Measurements from ENCODE around the gene SPSB1.

Gene SPSB1

DNA sequence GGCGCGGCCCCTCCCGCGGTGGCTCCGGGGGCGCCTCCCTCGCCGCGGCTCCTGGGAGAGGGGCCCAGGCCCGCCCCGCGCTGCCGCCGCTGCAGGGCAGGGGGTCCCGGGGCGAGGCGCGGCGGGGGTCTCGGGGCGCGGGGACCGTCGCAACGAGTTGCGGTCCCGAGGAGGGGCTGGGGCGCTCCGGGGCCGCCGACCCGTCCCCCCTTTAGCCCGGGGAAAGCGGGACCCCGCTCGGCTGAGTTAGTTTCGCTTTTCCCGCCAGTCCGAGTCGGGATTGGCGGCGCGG, 493 bp downstream of the SPSB1 start:
- H3K4me3 Mint-ChIP-seq, result no peak overlapping the region

DNA sequence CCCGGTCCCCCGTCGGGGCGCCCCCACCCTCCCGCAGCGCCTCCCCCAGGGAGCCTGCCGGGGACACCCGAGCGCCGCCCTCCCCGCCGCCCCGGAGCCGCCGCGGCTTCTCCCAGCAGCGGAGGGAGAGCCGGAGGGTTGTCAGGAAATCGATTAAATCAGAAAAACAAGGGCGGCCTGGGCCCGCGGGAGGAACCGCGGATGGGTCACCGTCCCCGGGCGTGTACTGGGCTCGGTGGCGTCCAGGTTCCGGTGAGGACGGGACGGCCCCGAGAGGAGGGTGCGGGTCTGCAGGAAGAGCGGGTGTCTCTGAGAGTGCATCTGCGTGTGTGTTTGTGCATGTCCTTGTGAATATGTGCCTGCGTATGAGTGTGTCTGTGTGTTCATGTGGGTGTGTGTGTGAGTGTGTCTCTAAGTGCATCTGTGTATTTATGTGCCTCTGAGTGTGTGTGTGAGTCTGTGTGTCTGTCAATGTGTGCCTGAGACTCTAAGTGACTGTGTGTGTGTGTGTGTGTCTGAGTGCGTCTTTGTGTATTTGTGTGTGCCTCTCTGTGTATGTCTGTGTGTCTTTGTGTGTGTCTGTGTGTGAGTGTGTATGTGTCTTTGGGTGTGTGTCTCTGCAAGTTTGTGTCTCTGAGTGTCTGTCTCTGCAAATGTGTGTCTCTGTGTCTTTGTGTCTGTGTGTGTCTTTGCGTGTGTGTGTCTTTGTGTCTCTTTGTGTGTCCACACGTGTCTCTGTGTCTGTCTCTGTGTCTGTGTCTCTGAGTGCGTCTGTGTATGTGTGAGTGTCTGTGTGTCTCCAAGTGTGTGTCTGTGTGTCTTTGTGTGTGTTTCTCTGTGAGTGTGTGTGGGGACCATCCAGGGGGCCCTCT, 1.1 kb downstream of the SPSB1 start:
- H3K4me1 Mint-ChIP-seq, result peaks cover 31% of the 10 kb centered on the region
- TF ChIP-seq, protein P1, sequence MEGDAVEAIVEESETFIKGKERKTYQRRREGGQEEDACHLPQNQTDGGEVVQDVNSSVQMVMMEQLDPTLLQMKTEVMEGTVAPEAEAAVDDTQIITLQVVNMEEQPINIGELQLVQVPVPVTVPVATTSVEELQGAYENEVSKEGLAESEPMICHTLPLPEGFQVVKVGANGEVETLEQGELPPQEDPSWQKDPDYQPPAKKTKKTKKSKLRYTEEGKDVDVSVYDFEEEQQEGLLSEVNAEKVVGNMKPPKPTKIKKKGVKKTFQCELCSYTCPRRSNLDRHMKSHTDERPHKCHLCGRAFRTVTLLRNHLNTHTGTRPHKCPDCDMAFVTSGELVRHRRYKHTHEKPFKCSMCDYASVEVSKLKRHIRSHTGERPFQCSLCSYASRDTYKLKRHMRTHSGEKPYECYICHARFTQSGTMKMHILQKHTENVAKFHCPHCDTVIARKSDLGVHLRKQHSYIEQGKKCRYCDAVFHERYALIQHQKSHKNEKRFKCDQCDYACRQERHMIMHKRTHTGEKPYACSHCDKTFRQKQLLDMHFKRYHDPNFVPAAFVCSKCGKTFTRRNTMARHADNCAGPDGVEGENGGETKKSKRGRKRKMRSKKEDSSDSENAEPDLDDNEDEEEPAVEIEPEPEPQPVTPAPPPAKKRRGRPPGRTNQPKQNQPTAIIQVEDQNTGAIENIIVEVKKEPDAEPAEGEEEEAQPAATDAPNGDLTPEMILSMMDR (IDR thresholded peaks at IDR 0.05; ENCODE audit: unreplicated experiment in 3 of 3), result no peak
- H3K4me3 Mint-ChIP-seq, result no peak overlapping the region
- peaks cover 9% of the 10 kb centered on the region for H3K36me3 Mint-ChIP-seq (ENCODE audit: low read depth)
- H3K27me3 Mint-ChIP-seq (ENCODE audit: low read depth), result no peaks in the 10 kb centered on the region
- H3K9me3 Mint-ChIP-seq, result peaks cover 6% of the 10 kb centered on the region
- no peak overlapping the region for H3K27ac Mint-ChIP-seq

More for the DNA sequence above, 493 bp downstream of the SPSB1 start:
- TF ChIP-seq, protein P1 (IDR thresholded peaks at IDR 0.05; ENCODE audit: unreplicated experiment in 3 of 3), result no peak
- H3K4me1 Mint-ChIP-seq, result peaks cover 31% of the 10 kb centered on the region
- H3K27ac Mint-ChIP-seq, result no peak overlapping the region
- H3K9me3 Mint-ChIP-seq, result peaks cover 8% of the 10 kb centered on the region
- H3K27me3 Mint-ChIP-seq (ENCODE audit: low read depth), result no peaks in the 10 kb centered on the region
- H3K36me3 Mint-ChIP-seq (ENCODE audit: low read depth), result peaks cover 10% of the 10 kb centered on the region

DNA sequence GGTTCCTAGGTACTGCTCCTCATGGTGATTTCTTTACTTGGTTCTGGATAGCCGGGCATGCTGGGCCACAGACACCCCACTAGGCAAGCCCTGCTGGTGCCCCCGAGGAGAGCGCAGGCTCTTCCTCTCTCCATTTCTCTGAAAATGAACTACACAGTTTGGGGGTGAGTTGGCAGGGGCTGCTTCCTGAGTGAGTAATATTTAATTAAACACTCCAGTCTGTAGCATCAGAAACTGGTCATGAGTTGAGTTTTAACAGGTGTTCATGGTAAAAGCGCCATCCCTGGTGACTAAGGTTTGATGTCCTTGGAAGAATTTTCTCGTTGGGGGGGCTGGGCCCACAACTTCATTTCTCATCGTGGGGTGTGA, 1.7 kb downstream of the SPSB1 start:
- TF ChIP-seq, protein P1 (IDR thresholded peaks at IDR 0.05; ENCODE audit: unreplicated experiment in 3 of 3), result no peak
- Mint-ChIP-seq H3K36me3 (ENCODE audit: low read depth) (peaks cover 5% of the 10 kb centered on the region), H3K4me3 (no peak overlapping the region), H3K4me1 (peaks cover 34% of the 10 kb centered on the region), H3K27ac (no peak overlapping the region), H3K9me3 (peaks cover 3% of the 10 kb centered on the region), H3K27me3 (ENCODE audit: low read depth) (no peaks in the 10 kb centered on the region)

DNA sequence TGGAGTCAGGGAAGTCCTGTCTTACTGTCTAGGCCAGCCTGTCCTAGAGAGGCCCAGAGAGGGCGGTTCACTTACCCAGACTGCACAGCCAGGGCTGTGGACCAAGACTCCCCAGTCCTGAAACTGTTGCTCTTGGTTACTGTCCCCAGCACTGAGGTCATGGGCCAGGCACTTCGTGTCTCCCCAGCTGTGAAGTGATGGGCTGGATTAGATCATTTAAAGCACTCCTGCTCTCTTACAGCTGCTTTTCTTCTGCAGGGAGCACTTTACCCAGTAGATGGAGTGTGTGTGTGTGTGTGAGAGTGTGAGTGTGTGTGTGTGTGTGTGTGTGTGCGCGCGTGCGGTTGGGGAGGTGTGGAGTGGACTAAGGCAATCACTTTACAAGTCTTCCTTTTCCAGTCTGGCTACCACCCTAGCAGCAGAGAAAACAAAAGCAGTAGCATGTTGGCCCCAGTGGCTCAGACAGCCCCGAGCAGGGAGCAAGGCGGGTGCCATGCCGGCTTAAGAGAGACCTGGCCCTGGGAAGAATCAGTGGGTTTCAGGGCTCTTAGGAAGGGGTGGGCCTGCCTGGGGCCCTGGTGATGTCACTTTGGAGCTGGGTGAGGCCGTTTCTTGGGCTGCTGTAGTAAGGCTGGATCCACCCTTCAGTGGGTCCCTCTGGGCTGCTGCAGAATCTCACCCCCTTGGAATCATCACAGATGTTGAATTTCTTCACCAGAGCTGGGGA, 2.4 kb downstream of the SPSB1 start:
- H3K9me3 Mint-ChIP-seq, result peaks cover under 1% of the 10 kb centered on the region
- H3K4me1 Mint-ChIP-seq, result peaks cover 34% of the 10 kb centered on the region
- peaks cover 5% of the 10 kb centered on the region for H3K36me3 Mint-ChIP-seq (ENCODE audit: low read depth)
- peak overlapping the region in 1 of 3 experiments; percentile 74 for H3K4me3 Mint-ChIP-seq
- peak overlapping the region; percentile 33 to 86 (median 33) for H3K27ac Mint-ChIP-seq
- no peaks in the 10 kb centered on the region for H3K27me3 Mint-ChIP-seq (ENCODE audit: low read depth)
- TF ChIP-seq, protein P1 (IDR thresholded peaks at IDR 0.05; ENCODE audit: unreplicated experiment in 3 of 3), result no peak

DNA sequence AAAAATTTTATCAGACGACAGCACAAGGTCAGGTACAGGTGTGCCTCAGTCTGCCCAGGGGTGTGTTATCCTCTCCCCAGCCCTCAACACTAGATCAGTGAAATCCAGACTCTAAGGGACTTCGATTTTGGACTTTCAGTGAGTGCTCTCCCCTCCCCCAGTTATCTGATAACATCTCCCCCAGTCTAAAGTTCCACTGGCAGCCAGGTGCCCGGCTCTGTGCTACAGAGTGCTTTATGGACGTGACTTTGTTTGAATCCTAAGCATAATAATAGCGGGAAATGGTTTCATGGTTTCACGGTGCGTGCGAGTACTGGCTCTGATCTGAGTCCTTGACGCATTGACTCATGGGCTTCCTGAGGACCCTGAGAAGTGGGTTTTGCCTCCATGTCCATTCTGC, 3.2 kb downstream of the SPSB1 start:
- peaks cover 4% of the 10 kb centered on the region for H3K27me3 Mint-ChIP-seq (ENCODE audit: low read depth)
- peaks cover 11% of the 10 kb centered on the region for H3K36me3 Mint-ChIP-seq (ENCODE audit: low read depth)
- TF ChIP-seq, protein P1 (IDR thresholded peaks at IDR 0.05; ENCODE audit: unreplicated experiment in 3 of 3), result no peak
- H3K9me3 Mint-ChIP-seq, result no peaks in the 10 kb centered on the region
- peaks cover 34% of the 10 kb centered on the region for H3K4me1 Mint-ChIP-seq
- no peak overlapping the region for H3K27ac Mint-ChIP-seq
- H3K4me3 Mint-ChIP-seq, result peak overlapping the region in 2 of 3 experiments; percentile 58 to 74

Measured in nephron (organoid).